ENCODE data around the gene PRM2. TPM values are rescaled to one million over a fixed set of nuclear protein-coding genes. Genes with fewer than 3 reads are reported as not detected.

The PRM2 gene
- polyA plus RNA-seq, 1 of the 3 experiments (the other 2 are of a cell fraction), result not detected

DNA sequence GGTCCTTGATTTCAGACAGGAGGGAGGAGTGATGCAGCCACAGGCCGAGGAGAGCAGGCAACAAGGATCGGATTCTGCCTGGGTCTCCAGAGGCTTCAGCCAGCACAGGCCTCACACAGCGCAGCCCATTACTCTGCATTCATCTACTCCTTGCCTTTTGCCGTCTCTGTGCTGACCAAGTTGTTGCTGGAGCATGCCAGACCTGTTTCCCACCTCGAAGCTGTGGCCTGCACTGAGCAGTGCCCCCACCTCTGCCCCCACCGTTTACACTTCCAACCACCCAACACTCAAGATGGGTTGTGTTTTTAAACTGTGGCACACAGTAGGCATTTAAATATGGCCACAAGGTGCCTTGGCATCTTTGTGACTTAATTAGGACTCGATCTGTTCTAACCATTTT, 1.3 kb downstream of the PRM2 start:
- H3K4me3 ChIP-seq (ENCODE audit: low read depth in 2 of 2, low read length in 1 of 2), result no peak overlapping the region
- ChIA-PET POLR2A (no interaction called here), CTCF (no interaction called here)
- no peaks in the 10 kb centered on the region for H3K9me2 ChIP-seq
- no peak overlapping the region for H2AFZ ChIP-seq (ENCODE audit: low read depth)
- H3K79me2 ChIP-seq (ENCODE audit: insufficient read depth), result no peaks in the 10 kb centered on the region
- H4K20me1 ChIP-seq (ENCODE audit: insufficient read depth), result no peaks in the 10 kb centered on the region
- WGBS (ENCODE audit: low lambda C conversion rate), result 88% methylated on average over 7 of the region's 7 CpGs
- H3K9ac ChIP-seq, result no peak overlapping the region
- no peak overlapping the region for H3K4me2 ChIP-seq
- H3F3A ChIP-seq (replicated peaks; ENCODE audit: insufficient read depth), result no peaks in the 10 kb centered on the region
- no peaks in the 10 kb centered on the region for H3K9me3 ChIP-seq
- DNase-seq, result no peak
- H3K4me1 ChIP-seq (ENCODE audit: control insufficient read depth in 1 of 2, insufficient read depth in 2 of 2, low read depth in 1 of 2, low read length in 1 of 2), result no peaks in the 10 kb centered on the region
- no peaks in the 10 kb centered on the region; the same call in none of the 2 replicates for H3K27me3 ChIP-seq (ENCODE audit: insufficient read depth)
- H3K27ac ChIP-seq (ENCODE audit: low read depth in 2 of 2, low read length in 1 of 2), result no peak overlapping the region
- no peak for TF ChIP-seq GATA2 (CRISPR knock-in tag; IDR thresholded peaks at IDR 0.05)
- no peak for TF ChIP-seq RCOR1 (IDR thresholded peaks at IDR 0.05; ENCODE audit: low read length)
- TF ChIP-seq, protein P1, sequence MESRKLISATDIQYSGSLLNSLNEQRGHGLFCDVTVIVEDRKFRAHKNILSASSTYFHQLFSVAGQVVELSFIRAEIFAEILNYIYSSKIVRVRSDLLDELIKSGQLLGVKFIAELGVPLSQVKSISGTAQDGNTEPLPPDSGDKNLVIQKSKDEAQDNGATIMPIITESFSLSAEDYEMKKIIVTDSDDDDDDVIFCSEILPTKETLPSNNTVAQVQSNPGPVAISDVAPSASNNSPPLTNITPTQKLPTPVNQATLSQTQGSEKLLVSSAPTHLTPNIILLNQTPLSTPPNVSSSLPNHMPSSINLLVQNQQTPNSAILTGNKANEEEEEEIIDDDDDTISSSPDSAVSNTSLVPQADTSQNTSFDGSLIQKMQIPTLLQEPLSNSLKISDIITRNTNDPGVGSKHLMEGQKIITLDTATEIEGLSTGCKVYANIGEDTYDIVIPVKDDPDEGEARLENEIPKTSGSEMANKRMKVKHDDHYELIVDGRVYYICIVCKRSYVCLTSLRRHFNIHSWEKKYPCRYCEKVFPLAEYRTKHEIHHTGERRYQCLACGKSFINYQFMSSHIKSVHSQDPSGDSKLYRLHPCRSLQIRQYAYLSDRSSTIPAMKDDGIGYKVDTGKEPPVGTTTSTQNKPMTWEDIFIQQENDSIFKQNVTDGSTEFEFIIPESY (IDR thresholded peaks at IDR 0.05; ENCODE audit: borderline replicate concordance, low read depth), result no peak
- TF ChIP-seq TEAD4 (IDR thresholded peaks at IDR 0.05; ENCODE audit: borderline replicate concordance, insufficient read depth), result no peak
- TF ChIP-seq JUND (IDR thresholded peaks at IDR 0.05), result no peak
- TF ChIP-seq MEF2A (IDR thresholded peaks at IDR 0.05; ENCODE audit: borderline replicate concordance, low read depth), result no peak
- no peak for TF ChIP-seq RXRA (IDR thresholded peaks at IDR 0.05; ENCODE audit: borderline replicate concordance, low read depth)
- TF ChIP-seq EP300 (IDR thresholded peaks at IDR 0.05; ENCODE audit: borderline replicate concordance in 1 of 2, low read depth in 1 of 2, low read length in 1 of 2), result no peak
- TF ChIP-seq, protein P2, sequence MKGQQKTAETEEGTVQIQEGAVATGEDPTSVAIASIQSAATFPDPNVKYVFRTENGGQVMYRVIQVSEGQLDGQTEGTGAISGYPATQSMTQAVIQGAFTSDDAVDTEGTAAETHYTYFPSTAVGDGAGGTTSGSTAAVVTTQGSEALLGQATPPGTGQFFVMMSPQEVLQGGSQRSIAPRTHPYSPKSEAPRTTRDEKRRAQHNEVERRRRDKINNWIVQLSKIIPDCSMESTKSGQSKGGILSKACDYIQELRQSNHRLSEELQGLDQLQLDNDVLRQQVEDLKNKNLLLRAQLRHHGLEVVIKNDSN (IDR thresholded peaks at IDR 0.05; ENCODE audit: borderline replicate concordance, low read depth), result no peak
- TF ChIP-seq FOXJ3 (CRISPR knock-in tag; IDR thresholded peaks at IDR 0.05), result no peak
- no peaks in the 10 kb centered on the region for H3K36me3 ChIP-seq (replicated peaks in 1 of 2; ENCODE audit: control insufficient read depth in 1 of 2, insufficient read depth in 2 of 2, low read length in 1 of 2)

DNA sequence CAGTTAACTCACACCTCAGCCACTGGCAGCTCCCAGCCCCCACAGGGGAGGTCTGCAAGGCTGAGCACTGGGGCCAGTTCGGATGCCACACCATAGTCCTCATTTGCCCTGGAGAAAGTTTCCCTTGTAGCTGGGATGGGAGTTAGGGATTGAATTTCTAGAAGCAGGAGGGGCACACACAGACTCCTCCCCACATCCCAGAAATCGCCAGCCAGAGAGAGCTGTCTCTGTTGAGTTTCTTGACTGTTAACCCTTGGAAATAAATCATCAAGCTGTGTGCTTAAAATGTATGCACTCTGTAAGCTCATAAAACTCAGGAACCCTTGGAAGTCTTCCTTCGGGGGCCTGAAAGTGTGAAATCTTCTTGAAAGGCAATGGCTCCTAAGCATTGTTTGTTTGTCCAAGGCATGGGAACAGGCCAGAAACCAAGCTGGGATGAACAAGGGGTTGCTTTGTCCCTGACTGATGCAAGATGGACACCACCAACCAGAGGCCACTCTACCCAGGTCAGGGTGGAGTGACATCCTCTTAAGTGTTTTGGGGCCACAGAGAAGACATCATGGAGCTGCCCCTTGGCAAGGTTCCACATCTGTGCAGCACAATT, 2.5 kb downstream of the PRM2 start:
- Histone ChIP-seq H4K20me1 (ENCODE audit: insufficient read depth) (no peaks in the 10 kb centered on the region), H3K4me2 (no peak overlapping the region), H3F3A (replicated peaks; ENCODE audit: insufficient read depth) (no peaks in the 10 kb centered on the region), H3K79me2 (ENCODE audit: insufficient read depth) (no peaks in the 10 kb centered on the region), H2AFZ (ENCODE audit: low read depth) (no peak overlapping the region), H3K9me3 (no peaks in the 10 kb centered on the region), H3K36me3 (replicated peaks in 1 of 2; ENCODE audit: control insufficient read depth in 1 of 2, insufficient read depth in 2 of 2, low read length in 1 of 2) (no peaks in the 10 kb centered on the region), H3K4me3 (ENCODE audit: low read depth in 2 of 2, low read length in 1 of 2) (no peak overlapping the region), H3K27ac (ENCODE audit: low read depth in 2 of 2, low read length in 1 of 2) (no peak overlapping the region), H3K4me1 (ENCODE audit: control insufficient read depth in 1 of 2, insufficient read depth in 2 of 2, low read depth in 1 of 2, low read length in 1 of 2) (no peaks in the 10 kb centered on the region), H3K9me2 (no peaks in the 10 kb centered on the region), H3K9ac (no peak overlapping the region), H3K27me3 (ENCODE audit: insufficient read depth) (no peaks in the 10 kb centered on the region; the same call in none of the 2 replicates)
- TF ChIP-seq, protein P3, sequence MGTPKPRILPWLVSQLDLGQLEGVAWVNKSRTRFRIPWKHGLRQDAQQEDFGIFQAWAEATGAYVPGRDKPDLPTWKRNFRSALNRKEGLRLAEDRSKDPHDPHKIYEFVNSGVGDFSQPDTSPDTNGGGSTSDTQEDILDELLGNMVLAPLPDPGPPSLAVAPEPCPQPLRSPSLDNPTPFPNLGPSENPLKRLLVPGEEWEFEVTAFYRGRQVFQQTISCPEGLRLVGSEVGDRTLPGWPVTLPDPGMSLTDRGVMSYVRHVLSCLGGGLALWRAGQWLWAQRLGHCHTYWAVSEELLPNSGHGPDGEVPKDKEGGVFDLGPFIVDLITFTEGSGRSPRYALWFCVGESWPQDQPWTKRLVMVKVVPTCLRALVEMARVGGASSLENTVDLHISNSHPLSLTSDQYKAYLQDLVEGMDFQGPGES (IDR thresholded peaks at IDR 0.05; ENCODE audit: low read depth, low read length), result no peak
- no peak for TF ChIP-seq NFIC (IDR thresholded peaks at IDR 0.05; ENCODE audit: borderline replicate concordance)
- ChIA-PET POLR2A (no interaction called here), CTCF (interaction anchor here (0.7 to 2.5 kb wide), 5 partner anchors 10 to 310 kb away, joined by 4 to 9 read pairs (median 6); partner anchors contain the start of gene SOCS1)
- WGBS (ENCODE audit: low lambda C conversion rate), result 71% methylated on average over 2 of the region's 3 CpGs
- no peak for DNase-seq

All from SK-N-SH (cell line).